Natural killer cell (primary cell): ENCODE measurements around the gene DNAI1. TPM values are rescaled to one million over a fixed set of nuclear protein-coding genes. Genes with fewer than 3 reads are reported as not detected.

Experiments
- ATAC-seq, 3 donors: fragments of 150-1000 bp in 2 of 3; fragments of 200-7000 bp in 1 of 3; cut with Tn5 transposase; 1 replicate in 1 of 3; 2 replicates in 2 of 3; pipeline ENCODE4 v1.10.0; 2021; ENCODE audit warnings: mild to moderate bottlenecking in 2 of 3, moderate library complexity in 2 of 3
- DNase-seq, 2 donors: peaks; one replicate each; pipeline versions ENCODE4 v3.0.0 to v3.0.0-alpha.2; 2013 to 2021; ENCODE audit warnings: mixed read lengths in 1 of 2
- H3K27ac ChIP-seq: one replicate; pipeline ENCODE4 v1.5.1; 2013; ENCODE audit warnings: mild to moderate bottlenecking, low read length
- H3K27me3 ChIP-seq: one replicate; pipeline ENCODE4 v1.6.1; 2013; ENCODE audit warnings: low read length; ENCODE audit not compliant: control insufficient read depth, insufficient read depth
- H3K36me3 ChIP-seq: one replicate; pipeline ENCODE4 v1.6.1; 2013; ENCODE audit warnings: low read length; ENCODE audit not compliant: control insufficient read depth, insufficient read depth
- H3K4me1 ChIP-seq: one replicate; pipeline ENCODE4 v1.6.1; 2013; ENCODE audit warnings: low read length; ENCODE audit not compliant: control insufficient read depth, insufficient read depth
- H3K4me3 ChIP-seq: one replicate; pipeline ENCODE4 v1.5.1; 2013; ENCODE audit warnings: low read length
- H3K9me3 ChIP-seq: one replicate; pipeline ENCODE4 v1.6.1; 2013; ENCODE audit warnings: low read length; ENCODE audit not compliant: control insufficient read depth, insufficient read depth
- H3K27ac Mint-ChIP-seq, 2 donors: one replicate each; pipeline ENCODE4 v1.8.0; 2022; ENCODE audit warnings: mild to moderate bottlenecking in 2 of 2, mixed read lengths in 2 of 2, moderate library complexity in 1 of 2
- H3K27me3 Mint-ChIP-seq, 2 donors: one replicate each; pipeline ENCODE4 v1.8.0; 2022; ENCODE audit warnings: low read depth in 2 of 2, mixed read lengths in 2 of 2
- H3K36me3 Mint-ChIP-seq: one replicate; pipeline ENCODE4 v1.8.0; 2022; ENCODE audit warnings: mixed read lengths
- H3K4me1 Mint-ChIP-seq, 2 donors: one replicate each; pipeline ENCODE4 v1.8.0; 2022; ENCODE audit warnings: mixed read lengths in 2 of 2
- H3K4me3 Mint-ChIP-seq: one replicate; pipeline ENCODE4 v1.8.0; 2022; ENCODE audit warnings: mild to moderate bottlenecking, moderate library complexity, mixed read lengths
- H3K9me3 Mint-ChIP-seq, 2 donors: one replicate each; pipeline ENCODE4 v1.8.0; 2022; ENCODE audit warnings: mixed read lengths in 2 of 2
- WGBS: methylation state at CpG from one replicate; pipeline ENCODE4 v1.1.7; 2013; ENCODE audit warnings: missing lambda C conversion rate; ENCODE audit not compliant: insufficient coverage; 5-methylcytosine and 5-hydroxymethylcytosine counted together
- intact Hi-C: fragments of 100-400 bp; cut with micrococcal nuclease; formaldehyde crosslinking; loops from one replicate; pipeline ENCODE4 v1.14.2; 2022
- total RNA-seq, 4 donors: library from RNA; stranded (reverse); fragments of 120-200 nt in 1 of 4; gene quantifications; one replicate each; pipeline versions ENCODE4 v1.2.3 to v1.2.4, GENCODE V29; 2013 to 2022
- TF ChIP-seq, protein P1 (sequence below): fragments of 200-600 bp; IDR thresholded peaks from one replicate; pipeline ENCODE4 v1.8.0; 2022; ENCODE audit warnings: antibody characterized with exemption

Gene DNAI1
- total RNA-seq, 3 donors from 2014 or later (not counting 1 experiment from before 2014, with no cell fraction given): not detected

DNA sequence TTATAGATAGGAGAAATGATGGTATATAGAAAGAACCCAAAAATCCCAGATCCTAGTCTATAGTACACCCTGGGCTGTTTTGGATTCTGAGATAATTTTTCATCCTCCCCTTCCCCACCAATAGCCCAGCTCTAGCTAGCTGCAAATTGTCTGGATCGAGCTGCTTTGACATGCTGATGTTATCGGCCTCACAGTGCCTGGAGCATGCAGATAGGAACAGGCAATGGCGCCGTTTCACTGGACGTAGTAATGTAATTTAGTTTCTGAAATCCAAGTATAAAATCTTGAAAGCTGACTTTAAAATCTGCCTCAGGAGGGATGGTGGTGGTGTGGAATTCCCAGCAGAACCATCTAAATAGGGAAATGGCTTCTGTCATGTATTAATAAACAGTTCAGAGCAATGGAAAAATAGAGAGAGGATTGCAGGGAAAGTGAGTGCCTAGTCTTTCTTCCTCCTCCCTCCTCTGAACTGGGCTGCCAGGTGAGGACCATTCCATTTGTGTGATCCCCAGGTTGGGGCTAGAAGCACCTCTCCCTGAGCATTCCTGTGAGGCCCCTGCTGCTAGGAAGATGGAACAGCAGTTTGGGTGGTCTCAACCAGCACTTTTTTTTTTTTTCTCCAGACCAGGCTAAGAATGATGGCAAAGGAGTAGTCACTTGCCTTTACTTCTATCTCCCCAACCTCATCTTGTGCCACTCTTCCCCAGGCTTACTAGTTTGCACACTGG lies 32.1 kb upstream of the DNAI1 start:
- Histone ChIP-seq H3K36me3 (no peaks in the 10 kb centered on the region), H3K27me3 (no peaks in the 10 kb centered on the region), H3K9me3 (no peaks in the 10 kb centered on the region), H3K27ac (no peak overlapping the region), H3K4me3 (no peak overlapping the region), H3K4me1 (no peaks in the 10 kb centered on the region)
- H3K27me3 Mint-ChIP-seq: no peaks in the 10 kb centered on the region
- DNase-seq (no peak), ATAC-seq (no peak)
- H3K4me1 Mint-ChIP-seq: peaks cover 5 to 13% of the 10 kb centered on the region in 2 donors
- H3K27ac Mint-ChIP-seq: no peak overlapping the region
- WGBS: 95% methylated on average over 5 of the region's 5 CpGs
- H3K9me3 Mint-ChIP-seq: no peaks in the 10 kb centered on the region
- H3K36me3 Mint-ChIP-seq: no peaks in the 10 kb centered on the region
- H3K4me3 Mint-ChIP-seq: no peak overlapping the region
- intact Hi-C loops: no loop called here
- TF ChIP-seq, protein P1, sequence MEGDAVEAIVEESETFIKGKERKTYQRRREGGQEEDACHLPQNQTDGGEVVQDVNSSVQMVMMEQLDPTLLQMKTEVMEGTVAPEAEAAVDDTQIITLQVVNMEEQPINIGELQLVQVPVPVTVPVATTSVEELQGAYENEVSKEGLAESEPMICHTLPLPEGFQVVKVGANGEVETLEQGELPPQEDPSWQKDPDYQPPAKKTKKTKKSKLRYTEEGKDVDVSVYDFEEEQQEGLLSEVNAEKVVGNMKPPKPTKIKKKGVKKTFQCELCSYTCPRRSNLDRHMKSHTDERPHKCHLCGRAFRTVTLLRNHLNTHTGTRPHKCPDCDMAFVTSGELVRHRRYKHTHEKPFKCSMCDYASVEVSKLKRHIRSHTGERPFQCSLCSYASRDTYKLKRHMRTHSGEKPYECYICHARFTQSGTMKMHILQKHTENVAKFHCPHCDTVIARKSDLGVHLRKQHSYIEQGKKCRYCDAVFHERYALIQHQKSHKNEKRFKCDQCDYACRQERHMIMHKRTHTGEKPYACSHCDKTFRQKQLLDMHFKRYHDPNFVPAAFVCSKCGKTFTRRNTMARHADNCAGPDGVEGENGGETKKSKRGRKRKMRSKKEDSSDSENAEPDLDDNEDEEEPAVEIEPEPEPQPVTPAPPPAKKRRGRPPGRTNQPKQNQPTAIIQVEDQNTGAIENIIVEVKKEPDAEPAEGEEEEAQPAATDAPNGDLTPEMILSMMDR: no peak

DNA sequence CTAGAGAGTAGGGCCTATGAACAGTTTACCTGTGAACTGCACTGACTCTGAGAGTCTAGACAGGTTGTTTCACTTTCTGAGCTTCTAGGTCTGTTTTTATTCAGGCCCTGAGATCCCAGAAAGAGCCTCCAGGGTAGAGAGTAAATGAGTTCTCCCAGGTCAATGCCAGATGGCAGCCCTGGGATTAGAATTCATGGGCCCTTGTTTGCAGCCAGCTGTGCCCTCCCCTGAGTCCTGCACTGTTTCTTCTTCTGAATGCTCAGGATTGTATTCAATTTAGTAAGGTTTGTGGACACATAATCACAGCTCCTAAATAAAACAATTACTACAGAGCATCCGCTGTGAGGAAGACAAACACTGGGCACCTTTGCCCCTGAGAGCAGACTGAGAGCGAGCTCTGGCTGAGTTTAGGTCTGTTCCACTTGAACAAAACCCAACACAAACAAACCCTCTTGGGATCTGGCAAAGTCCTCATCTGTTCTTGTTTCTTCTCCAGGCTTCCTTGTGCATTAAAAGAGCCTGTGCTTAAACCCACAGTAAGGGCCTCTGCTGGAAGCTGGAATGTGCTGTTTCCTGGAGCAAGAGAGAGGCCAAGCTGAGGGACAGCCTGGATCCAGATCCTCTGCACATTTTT lies 30.2 kb upstream of the DNAI1 start:
- H3K4me1 ChIP-seq: no peaks in the 10 kb centered on the region
- 96% methylated on average over 2 of the region's 2 CpGs for WGBS

DNA sequence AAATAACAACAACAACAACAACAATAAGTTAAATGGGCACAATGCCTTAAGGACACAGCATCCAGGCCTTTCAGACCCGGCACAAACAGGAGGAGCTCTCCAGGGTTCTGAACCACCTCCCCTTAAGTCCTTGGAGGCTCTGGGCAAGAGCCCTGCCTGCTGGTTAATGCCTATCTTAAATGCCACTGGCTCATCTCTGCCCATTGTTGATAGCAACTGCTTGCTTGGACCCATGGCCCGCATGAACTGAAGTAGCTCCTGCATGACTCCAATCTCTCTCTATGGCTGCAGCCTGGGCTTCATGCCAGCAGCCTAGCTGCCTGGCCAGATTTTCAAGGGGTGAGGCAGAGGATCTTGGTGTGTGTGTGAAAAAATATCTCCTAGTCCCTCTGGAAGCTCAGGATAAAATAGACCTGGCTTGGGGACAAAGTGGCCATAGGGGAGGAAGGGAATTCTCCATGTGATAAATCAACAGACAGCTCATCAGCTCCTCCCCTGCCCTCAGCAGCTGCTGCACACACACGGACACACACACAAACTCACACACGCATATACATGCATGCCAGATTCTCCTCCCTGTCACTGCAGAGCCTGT lies 27.7 kb upstream of the DNAI1 start:
- intact Hi-C loops: no loop called here
- Mint-ChIP-seq H3K4me3 (no peak overlapping the region), H3K27ac (no peak overlapping the region), H3K4me1 (peaks cover 5 to 17% of the 10 kb centered on the region in 2 donors), H3K36me3 (no peaks in the 10 kb centered on the region), H3K9me3 (no peaks in the 10 kb centered on the region), H3K27me3 (no peaks in the 10 kb centered on the region)
- WGBS: 70% methylated on average over 4 of the region's 4 CpGs
- ATAC-seq (no peak), DNase-seq (peak in 1 of 2 donors; percentile 36)
- Histone ChIP-seq H3K27ac (no peak overlapping the region), H3K4me1 (no peaks in the 10 kb centered on the region), H3K4me3 (no peak overlapping the region), H3K27me3 (no peaks in the 10 kb centered on the region), H3K9me3 (no peaks in the 10 kb centered on the region), H3K36me3 (no peaks in the 10 kb centered on the region)
- TF ChIP-seq, protein P1: no peak

More for the DNA sequence above, 30.2 kb upstream of the DNAI1 start:
- Histone ChIP-seq H3K4me3 (no peak overlapping the region), H3K27ac (no peak overlapping the region), H3K27me3 (no peaks in the 10 kb centered on the region), H3K36me3 (no peaks in the 10 kb centered on the region), H3K9me3 (no peaks in the 10 kb centered on the region)
- H3K36me3 Mint-ChIP-seq: no peaks in the 10 kb centered on the region
- intact Hi-C loops: no loop called here
- ATAC-seq: no peak
- TF ChIP-seq, protein P1: no peak
- no peak for DNase-seq
- no peak overlapping the region for H3K27ac Mint-ChIP-seq
- no peaks in the 10 kb centered on the region for H3K9me3 Mint-ChIP-seq
- H3K4me3 Mint-ChIP-seq: no peak overlapping the region
- H3K4me1 Mint-ChIP-seq: peaks cover 5 to 17% of the 10 kb centered on the region in 2 donors
- H3K27me3 Mint-ChIP-seq: no peaks in the 10 kb centered on the region
